ENCODE results near the gene DYRK1B. TPM values are rescaled to one million over a fixed set of nuclear protein-coding genes. Genes with fewer than 3 reads are reported as not detected.

Gene DYRK1B
- total RNA-seq, 1 experiment from 2014 or later: 39.5 TPM

GRCh38 chr19:39867133-39867532 lies 33.2 kb upstream of the DYRK1B start:
- no TSS peak for BruUV-seq (replicated peaks)
- H3K9me3 ChIP-seq (ENCODE audit: insufficient read depth, low read depth): no peaks in the 10 kb centered on the region
- no peaks in the 10 kb centered on the region for H3F3A ChIP-seq (ENCODE audit: insufficient read depth, low read depth)
- no peak for TF ChIP-seq EZH2 (IDR thresholded peaks at IDR 0.05; ENCODE audit: low read depth)
- intact Hi-C loops (cut with micrococcal nuclease; ENCODE audit: unreplicated experiment): no loop called here
- ChIA-PET POLR2A (ENCODE audit: unreplicated experiment) (no interaction called here), CTCF (no interaction called here)
- no peaks in the 10 kb centered on the region for H3K9me2 ChIP-seq (ENCODE audit: insufficient read depth)
- H2AFZ ChIP-seq: no peak overlapping the region
- H3K4me2 ChIP-seq: no peak overlapping the region
- H3K4me1 ChIP-seq (replicated peaks; ENCODE audit: insufficient read depth): no peaks in the 10 kb centered on the region
- H3K79me2 ChIP-seq (ENCODE audit: low read depth): no peaks in the 10 kb centered on the region
- no peak for DNase-seq
- H4K20me1 ChIP-seq (ENCODE audit: insufficient read depth): no peaks in the 10 kb centered on the region
- H3K27me3 ChIP-seq (ENCODE audit: insufficient read depth, low read depth): peaks cover 9% of the 10 kb centered on the region
- H3K4me3 ChIP-seq: no peak overlapping the region
- no peak overlapping the region for H3K27ac ChIP-seq
- H3K36me3 ChIP-seq (ENCODE audit: low read depth): no peaks in the 10 kb centered on the region

GRCh38 chr19:39865953-39866352 lies 32.0 kb upstream of the DYRK1B start:
- TF ChIP-seq, protein P1, sequence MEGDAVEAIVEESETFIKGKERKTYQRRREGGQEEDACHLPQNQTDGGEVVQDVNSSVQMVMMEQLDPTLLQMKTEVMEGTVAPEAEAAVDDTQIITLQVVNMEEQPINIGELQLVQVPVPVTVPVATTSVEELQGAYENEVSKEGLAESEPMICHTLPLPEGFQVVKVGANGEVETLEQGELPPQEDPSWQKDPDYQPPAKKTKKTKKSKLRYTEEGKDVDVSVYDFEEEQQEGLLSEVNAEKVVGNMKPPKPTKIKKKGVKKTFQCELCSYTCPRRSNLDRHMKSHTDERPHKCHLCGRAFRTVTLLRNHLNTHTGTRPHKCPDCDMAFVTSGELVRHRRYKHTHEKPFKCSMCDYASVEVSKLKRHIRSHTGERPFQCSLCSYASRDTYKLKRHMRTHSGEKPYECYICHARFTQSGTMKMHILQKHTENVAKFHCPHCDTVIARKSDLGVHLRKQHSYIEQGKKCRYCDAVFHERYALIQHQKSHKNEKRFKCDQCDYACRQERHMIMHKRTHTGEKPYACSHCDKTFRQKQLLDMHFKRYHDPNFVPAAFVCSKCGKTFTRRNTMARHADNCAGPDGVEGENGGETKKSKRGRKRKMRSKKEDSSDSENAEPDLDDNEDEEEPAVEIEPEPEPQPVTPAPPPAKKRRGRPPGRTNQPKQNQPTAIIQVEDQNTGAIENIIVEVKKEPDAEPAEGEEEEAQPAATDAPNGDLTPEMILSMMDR (conservative IDR thresholded peaks at IDR 0.05): no peak
- no peak for TF ChIP-seq EZH2 (IDR thresholded peaks at IDR 0.05; ENCODE audit: low read depth)
- H4K20me1 ChIP-seq (ENCODE audit: insufficient read depth): no peaks in the 10 kb centered on the region
- no peaks in the 10 kb centered on the region for H3K36me3 ChIP-seq (ENCODE audit: low read depth)
- H3K79me2 ChIP-seq (ENCODE audit: low read depth): no peaks in the 10 kb centered on the region
- H3K4me2 ChIP-seq: no peak overlapping the region
- POLR2A ChIA-PET (ENCODE audit: unreplicated experiment): interaction anchor here (0.7 kb wide), 1 partner anchor 86 kb away, joined by 4 read pairs; no protein-coding TSS in a partner anchor
- H3K27me3 ChIP-seq (ENCODE audit: insufficient read depth, low read depth): peaks cover 9% of the 10 kb centered on the region
- H3K9me2 ChIP-seq (ENCODE audit: insufficient read depth): no peaks in the 10 kb centered on the region
- DNase-seq: no peak
- H3F3A ChIP-seq (ENCODE audit: insufficient read depth, low read depth): no peaks in the 10 kb centered on the region
- CTCF ChIA-PET: interaction anchor here (0.6 kb wide), 1 partner anchor 56 kb away, joined by 14 read pairs; no protein-coding TSS in a partner anchor
- no peak overlapping the region for H2AFZ ChIP-seq
- H3K27ac ChIP-seq: no peak overlapping the region
- no peaks in the 10 kb centered on the region for H3K9me3 ChIP-seq (ENCODE audit: insufficient read depth, low read depth)
- intact Hi-C loops (cut with micrococcal nuclease; ENCODE audit: unreplicated experiment): no loop called here
- no peak overlapping the region for H3K4me3 ChIP-seq
- no TSS peak for BruUV-seq (replicated peaks)
- no peaks in the 10 kb centered on the region for H3K4me1 ChIP-seq (replicated peaks; ENCODE audit: insufficient read depth)

GRCh38 chr19:39865186-39865585 lies 31.2 kb upstream of the DYRK1B start:
- Histone ChIP-seq H3K4me2 (no peak overlapping the region), H3K36me3 (ENCODE audit: low read depth) (no peaks in the 10 kb centered on the region), H3K4me1 (replicated peaks; ENCODE audit: insufficient read depth) (no peaks in the 10 kb centered on the region), H3F3A (ENCODE audit: insufficient read depth, low read depth) (no peaks in the 10 kb centered on the region), H3K4me3 (no peak overlapping the region), H3K27me3 (ENCODE audit: insufficient read depth, low read depth) (peaks cover 9% of the 10 kb centered on the region), H3K9me3 (ENCODE audit: insufficient read depth, low read depth) (no peaks in the 10 kb centered on the region), H2AFZ (no peak overlapping the region), H3K79me2 (ENCODE audit: low read depth) (no peaks in the 10 kb centered on the region), H4K20me1 (ENCODE audit: insufficient read depth) (no peaks in the 10 kb centered on the region), H3K27ac (no peak overlapping the region), H3K9me2 (ENCODE audit: insufficient read depth) (no peaks in the 10 kb centered on the region)
- TF ChIP-seq, protein P1 (conservative IDR thresholded peaks at IDR 0.05): no peak
- intact Hi-C loops (cut with micrococcal nuclease; ENCODE audit: unreplicated experiment): no loop called here
- BruUV-seq (replicated peaks): no TSS peak
- ChIA-PET POLR2A (ENCODE audit: unreplicated experiment) (no interaction called here), CTCF (no interaction called here)
- DNase-seq: no peak

DNA sequence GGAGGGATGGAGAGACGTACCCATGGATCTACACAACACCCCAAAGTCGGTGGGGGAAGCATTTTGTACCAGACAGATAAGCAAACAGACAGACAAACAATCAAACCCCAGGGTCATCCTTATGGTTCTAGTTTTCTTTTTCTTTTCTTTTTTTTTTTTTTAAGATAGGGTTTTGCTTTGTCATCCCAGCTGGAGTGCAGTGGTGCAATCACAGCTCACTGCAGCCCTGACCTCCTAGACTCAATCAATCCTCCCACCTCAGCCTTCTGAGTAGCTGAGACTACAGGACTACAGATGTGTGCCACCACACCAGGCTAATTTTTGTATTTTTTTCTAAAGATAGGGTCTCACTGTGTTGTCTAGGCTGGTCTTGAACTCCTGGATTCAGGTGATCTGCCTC lies 30.2 kb upstream of the DYRK1B start:
- no peaks in the 10 kb centered on the region for H3K9me2 ChIP-seq (ENCODE audit: insufficient read depth)
- ChIA-PET CTCF (interaction anchor here (0.7 kb wide), 1 partner anchor 19 kb away, joined by 12 read pairs; no protein-coding TSS in a partner anchor), POLR2A (ENCODE audit: unreplicated experiment) (no interaction called here)
- no peak for DNase-seq
- H3K9me3 ChIP-seq (ENCODE audit: insufficient read depth, low read depth): no peaks in the 10 kb centered on the region
- H3K4me1 ChIP-seq (replicated peaks; ENCODE audit: insufficient read depth): no peaks in the 10 kb centered on the region
- no peak for TF ChIP-seq EZH2 (IDR thresholded peaks at IDR 0.05; ENCODE audit: low read depth)
- TF ChIP-seq, protein P1 (conservative IDR thresholded peaks at IDR 0.05): no peak
- intact Hi-C loops (cut with micrococcal nuclease; ENCODE audit: unreplicated experiment): no loop called here
- no peak overlapping the region for H3K4me2 ChIP-seq
- H3F3A ChIP-seq (ENCODE audit: insufficient read depth, low read depth): no peaks in the 10 kb centered on the region
- no TSS peak for BruUV-seq (replicated peaks)
- H3K79me2 ChIP-seq (ENCODE audit: low read depth): no peaks in the 10 kb centered on the region
- no peak overlapping the region for H3K27ac ChIP-seq
- no peaks in the 10 kb centered on the region for H3K36me3 ChIP-seq (ENCODE audit: low read depth)
- H4K20me1 ChIP-seq (ENCODE audit: insufficient read depth): no peaks in the 10 kb centered on the region
- H3K4me3 ChIP-seq: no peak overlapping the region
- peaks cover 9% of the 10 kb centered on the region for H3K27me3 ChIP-seq (ENCODE audit: insufficient read depth, low read depth)
- no peak overlapping the region for H2AFZ ChIP-seq

Data from PC-9 (cell line).